HT-29 (cell line): ENCODE measurements around the gene C9orf50. TPM values are rescaled to one million over a fixed set of nuclear protein-coding genes. Genes with fewer than 3 reads are reported as not detected.
"Not testable (repeated sequence)": the region's sequence is repeated elsewhere in the genome, so short reads cannot be mapped to it uniquely, and the experiment has no call there.

Source experiments
- DNase-seq: peaks from one replicate; pipeline ENCODE4 v3.0.0-alpha.2; 2015; ENCODE audit warnings: low spot score
- total RNA-seq: library from RNA; depleted of rRNA; stranded (reverse); fragments of >200 nt; shearing (Covaris generic); gene quantifications from 2 replicates; pipeline ENCODE4 v1.2.3, GENCODE V29; 2014; rRNA removed

The C9orf50 gene, protein sequence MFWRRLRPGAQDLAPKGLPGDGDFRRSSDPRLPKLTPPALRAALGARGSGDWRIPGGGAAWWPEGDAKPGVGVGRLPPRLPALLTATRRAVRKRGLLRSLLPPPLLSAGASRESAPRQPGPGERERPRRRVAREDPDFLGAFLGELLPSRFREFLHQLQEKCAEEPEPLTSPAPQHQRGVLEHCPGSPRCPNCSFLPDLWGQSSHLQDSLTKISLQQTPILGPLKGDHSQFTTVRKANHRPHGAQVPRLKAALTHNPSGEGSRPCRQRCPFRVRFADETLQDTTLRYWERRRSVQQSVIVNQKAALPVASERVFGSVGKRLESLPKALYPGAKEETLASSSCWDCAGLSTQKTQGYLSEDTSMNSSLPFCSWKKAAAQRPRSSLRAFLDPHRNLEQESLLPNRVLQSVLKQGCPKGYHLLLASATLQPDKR
- total RNA-seq = not detected in 2 replicates

GRCh38 chr9:129620669-129621295, at the start of gene C9orf50:
Gene C9orf50 (minus strand): TSS chr9:129621101. CDS start chr9:129620574, 527 bp downstream.
- DNase-seq = no peak

DNA sequence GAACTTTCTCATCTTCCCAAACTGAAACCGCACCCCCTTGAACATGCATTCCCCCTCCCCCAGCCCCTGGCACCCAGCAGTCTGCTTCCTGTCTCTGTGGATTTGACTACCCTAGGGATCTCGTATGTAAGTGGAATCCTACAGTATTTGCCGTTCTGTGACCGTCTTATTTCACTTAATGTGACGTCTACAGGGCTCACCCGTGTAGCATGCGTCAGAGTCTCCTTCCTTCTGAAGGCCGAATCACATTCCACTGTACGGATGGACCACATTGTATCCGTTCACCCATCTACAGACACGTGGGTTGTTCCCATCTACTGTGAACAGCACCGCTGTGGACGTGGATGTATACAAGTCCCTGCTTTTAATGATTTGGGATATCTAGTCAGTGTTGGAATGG, 49.0 kb upstream of the C9orf50 start:
- no peak for DNase-seq

DNA sequence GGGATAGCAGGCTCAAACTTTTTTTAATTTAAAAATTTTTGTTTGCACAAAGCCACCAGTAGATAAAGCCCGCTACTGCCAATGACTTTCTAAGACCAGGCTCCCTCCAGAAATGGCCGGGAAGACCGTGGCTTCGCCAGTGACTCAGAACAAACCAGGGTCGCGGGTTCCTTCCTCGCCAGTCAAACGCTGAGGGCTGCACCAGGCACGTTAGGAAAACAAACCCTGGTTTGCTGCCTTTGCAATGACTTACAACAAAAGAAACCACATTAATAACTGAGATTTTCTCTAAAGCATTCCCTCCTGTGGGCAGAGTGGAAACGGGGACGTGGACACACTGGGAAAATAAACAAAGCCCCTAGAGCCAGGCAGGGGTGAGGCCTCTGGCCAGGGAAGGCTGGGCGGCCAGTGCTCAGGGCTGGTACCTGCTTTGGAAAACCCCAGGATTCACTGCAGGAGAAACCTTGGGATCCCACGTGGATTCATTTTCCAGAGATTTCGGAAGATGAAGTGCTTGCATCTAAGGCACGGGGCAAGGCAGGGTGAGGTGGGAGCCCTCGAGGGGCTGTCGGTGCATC, 48.3 kb upstream of the C9orf50 start:
- DNase-seq = no peak

DNA sequence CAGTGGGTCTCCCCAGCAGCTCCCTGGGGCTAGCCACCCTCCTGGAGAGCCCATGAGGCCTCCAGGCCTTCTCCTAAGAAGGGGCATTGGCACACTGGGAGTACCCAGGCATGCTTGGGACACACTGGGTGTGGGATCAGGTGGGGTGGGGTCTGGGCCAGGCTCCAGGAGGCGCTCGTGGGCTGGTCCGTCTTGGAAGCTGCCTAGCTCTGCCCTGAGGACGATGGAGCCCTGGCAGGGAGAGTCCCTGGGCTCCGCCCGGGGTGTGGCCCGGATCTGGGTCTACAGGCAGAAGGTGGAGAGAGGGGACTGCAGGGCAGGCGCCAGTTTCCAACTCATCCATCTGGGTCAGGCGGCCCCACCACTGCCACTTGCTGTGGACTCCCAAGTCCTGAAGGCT, 46.9 kb upstream of the C9orf50 start:
- DNase-seq = no peak

- no peak for DNase-seq
Observed at GRCh38 chr9:129667378-129667777, 46.5 kb upstream of the C9orf50 start.

GRCh38 chr9:129666575-129666974, 45.7 kb upstream of the C9orf50 start:
- DNase-seq = no peak

DNA sequence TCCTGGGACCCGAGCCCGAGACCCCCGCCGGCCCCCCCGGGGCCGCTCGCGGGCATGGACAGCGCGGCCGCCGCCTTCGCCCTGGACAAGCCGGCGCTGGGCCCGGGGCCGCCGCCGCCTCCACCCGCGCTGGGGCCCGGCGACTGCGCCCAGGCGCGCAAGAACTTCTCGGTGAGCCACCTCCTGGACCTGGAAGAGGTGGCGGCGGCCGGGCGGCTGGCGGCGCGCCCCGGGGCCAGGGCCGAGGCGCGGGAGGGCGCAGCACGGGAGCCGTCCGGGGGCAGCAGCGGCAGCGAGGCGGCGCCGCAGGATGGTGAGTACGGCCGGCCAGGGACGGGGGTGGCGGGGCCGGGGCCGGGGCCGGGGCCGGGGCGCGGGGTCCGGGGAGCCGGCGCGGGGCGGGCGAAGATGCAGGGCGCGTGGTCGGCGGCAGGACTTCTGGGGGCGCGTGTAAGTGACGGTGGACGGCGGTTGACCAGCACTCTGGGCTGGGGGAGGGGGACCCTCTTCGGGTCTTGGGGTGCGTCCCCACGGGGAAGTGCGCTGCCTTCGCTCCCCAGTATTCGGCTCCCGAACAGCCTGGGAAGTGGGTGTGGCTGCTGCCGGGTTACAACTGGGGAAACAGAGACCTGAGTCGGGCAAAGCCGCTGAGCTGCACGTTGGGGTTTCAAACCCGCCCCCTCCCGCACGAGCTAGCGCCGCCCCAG, 45.1 kb upstream of the C9orf50 start:
- DNase-seq = no peak

DNA sequence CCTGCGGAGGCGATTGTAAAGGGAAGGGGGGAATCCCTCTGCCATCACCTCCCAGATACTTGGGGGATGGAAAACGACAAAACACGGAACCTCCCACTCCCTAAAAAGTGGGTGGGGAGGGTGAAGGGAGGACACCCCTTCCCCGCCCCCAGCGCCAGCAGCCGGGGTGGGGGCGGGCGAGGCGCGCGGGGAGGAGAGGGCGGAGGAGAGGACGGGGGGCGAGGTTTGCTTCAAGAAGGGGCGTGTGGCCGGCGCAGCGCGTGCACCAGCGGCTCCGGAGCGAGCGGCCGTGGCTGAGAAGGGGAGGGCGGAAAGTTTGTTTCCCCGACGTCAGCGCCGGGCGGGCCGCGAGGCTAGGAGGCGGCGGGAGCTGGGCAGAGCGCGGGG, 44.5 kb upstream of the C9orf50 start, which contains the start of gene PRRX2:
PRRX2 (plus strand) TSS at position 259 of the 387 bp plus-strand sequence. CDS start 221 bp downstream, outside the sequence.
- DNase-seq = no peak

DNA sequence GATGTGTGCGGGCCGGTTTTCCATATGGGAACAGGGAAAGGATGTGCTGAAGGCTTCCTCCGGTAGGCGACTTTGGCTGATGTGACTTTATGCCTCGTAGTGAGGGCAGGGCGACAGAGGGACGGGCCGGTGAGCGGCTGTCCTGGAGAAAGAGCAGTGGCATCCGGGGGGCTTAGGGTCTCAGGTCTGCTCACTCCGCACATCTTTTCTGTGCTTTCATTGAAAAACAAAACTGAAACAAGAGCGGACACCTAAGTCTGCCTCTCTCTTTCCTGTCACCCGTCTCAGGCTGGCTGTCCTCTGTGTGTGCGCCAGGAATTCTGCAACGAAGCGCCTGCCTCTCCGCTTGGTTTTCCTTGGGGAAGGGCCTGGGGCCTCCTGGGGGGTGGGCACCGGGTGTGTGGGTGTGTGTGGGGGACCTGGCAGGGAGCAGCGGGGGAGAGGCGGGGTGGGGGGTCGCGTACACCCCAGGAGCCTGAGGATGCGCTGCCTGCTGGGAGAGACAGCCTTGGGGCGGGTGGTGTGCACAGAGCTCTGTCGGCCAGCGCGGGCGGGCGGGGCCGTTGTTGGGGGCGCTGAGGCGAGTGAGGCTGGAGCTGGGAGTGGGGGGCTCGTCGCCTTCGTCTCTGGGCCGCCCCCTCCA, 44.0 kb upstream of the C9orf50 start:
- DNase-seq = no peak

- not testable (repeated sequence) for DNase-seq
Observed at GRCh38 chr9:129662239-129662638, 41.3 kb upstream of the C9orf50 start.

DNA sequence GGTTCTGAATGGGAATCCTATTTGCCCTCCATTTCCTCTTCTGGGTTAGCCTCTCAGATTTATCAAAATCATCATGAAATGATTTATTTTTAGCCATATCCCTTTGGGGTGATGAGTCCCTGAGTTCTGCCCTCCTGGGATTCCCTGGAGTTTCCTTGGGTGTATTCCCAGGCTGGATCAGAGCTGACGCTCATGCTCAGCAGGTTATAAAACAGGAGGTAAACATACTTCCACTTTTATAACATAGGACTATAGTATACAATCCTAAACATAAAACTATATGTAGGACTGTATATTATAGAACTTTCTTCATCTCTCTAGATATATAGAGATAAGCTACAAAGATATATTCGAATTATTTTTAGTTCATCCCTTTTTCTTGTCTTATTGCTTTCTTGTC, 40.1 kb upstream of the C9orf50 start:
- no peak for DNase-seq

DNA sequence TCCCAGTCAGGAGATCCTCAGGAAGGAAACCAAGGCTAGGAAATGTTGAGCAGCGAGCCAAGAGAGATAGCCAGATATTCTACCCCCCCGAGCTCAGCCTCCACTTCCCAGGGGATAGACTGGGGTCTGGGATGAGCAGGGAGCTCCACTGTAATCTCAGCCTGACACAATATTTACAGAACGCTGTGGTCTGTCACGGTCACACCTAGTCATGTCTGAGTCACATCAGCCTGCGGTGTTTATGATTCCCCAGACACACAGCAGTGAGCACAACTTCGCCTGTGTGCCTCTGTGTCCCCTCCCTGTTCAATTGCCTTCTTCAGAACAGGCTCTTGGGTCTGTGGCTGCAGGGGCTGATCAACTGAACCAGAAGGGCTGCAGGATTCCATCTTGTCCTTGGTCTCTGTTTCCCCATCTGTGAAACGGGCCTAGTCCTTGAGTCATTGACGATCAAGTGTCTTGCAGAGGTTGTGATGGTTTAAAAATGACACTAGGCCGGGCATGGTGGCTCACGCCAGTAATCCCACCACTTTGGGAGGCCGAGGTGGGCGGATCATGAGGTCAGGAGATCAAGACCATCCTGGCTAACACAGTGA, 36.0 kb upstream of the C9orf50 start:
- no peak for DNase-seq

DNA sequence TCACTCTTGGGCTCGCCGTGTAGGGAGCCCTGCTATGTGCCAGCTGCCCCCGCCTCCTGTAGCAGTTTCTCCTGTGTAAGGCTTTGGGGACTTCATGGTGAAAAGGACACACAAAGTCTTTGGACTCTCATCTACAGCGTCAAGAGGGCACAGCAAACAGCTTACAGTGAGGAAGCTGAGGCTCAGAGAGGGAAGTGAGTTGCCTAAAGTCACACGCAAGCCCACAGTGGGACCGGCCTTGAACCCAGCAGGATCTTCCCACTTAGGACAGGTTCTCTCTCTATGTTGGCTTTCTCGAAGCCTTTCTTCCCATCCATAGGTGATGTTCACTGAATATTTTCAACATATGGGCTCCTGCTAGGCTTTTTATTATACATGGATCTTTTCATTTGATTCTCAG, 34.8 kb upstream of the C9orf50 start:
- DNase-seq = no peak

GRCh38 chr9:129655154-129655553, 34.3 kb upstream of the C9orf50 start:
- no peak for DNase-seq

DNA sequence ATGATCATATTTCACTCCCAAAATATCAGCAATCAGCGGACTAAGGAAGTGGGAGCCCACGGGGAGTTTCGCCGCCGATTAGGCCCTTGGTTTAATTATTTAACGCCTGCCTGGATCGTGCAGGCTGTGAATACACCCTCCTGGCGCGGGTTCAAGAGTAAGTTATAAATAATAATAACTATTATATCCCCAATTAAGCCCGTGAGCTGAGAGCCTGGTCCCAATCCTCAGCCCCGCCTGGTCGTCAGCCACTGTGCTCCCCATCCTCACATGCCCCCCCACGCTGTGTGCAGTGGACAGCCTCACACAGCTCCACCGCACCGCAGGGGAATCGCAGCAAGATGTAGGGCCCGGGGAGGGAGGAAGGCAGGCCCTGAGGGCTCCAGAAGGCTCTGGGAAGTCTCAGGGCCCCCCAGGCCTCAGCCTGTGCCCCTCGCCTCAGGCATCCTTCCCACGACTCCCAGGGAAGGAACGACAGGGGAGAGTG, 33.7 kb upstream of the C9orf50 start:
- DNase-seq = no peak

DNA sequence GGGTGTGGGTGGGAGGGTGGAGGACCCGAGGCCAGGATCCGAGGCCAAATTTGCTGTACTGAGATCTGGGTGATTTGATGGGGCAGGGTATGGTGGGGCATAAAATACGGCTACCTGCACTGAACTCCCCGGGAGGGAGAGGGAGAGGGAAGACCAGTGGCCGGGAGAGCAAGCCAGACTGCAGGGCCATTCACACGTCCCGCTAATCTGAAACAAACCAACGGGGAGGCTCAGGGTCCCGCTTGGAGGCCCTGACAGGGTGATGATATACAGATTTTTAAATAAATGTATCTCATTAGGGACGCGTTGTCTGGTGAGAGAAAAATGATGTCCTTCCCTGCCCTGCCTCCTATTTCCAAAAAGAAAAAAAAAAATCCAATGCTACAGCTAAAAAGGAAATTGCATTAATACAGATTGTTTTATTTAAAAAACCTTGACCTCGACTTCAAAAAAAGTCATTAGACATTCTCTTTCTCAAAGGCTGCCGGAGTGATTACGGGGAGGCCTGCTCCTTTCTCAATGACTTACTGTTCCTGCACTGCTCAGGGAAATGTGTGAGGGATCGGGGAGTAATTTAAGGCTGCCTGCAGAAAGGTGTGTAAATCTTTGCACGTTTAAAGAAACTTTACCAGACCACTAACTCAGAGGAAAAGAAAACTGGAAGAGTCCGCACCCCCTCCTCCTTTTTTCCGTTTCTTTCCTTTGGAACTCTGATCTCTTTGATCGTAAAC, 33.1 kb upstream of the C9orf50 start:
- DNase-seq = no peak

DNA sequence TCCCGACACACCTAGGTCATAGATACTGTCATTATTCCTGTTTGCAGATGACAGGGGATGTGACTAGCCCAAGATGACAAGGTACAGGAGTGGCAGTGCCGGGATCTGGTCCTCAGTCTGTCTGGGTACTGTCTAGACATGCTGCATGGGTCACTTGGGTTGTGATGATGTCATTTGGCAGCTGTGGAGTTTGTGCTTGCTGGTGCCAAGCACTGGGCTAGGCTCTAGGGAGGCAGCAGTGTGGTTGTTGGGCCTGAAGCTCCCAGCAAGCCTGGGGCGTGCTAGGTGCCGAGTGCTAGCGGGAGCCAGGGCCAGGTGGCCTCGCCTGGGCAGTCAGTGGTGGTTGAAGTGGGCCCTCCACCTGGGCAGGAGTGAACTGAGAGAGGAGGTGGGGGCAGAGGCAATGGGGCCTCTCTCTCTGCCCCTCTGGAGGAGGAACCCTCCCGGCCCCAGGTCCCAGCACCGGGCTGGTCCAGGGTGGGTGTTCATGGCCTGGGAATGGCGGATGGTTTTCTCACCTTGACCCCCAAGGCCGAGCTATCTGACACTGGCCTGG, 29.9 kb upstream of the C9orf50 start:
- DNase-seq = no peak

DNA sequence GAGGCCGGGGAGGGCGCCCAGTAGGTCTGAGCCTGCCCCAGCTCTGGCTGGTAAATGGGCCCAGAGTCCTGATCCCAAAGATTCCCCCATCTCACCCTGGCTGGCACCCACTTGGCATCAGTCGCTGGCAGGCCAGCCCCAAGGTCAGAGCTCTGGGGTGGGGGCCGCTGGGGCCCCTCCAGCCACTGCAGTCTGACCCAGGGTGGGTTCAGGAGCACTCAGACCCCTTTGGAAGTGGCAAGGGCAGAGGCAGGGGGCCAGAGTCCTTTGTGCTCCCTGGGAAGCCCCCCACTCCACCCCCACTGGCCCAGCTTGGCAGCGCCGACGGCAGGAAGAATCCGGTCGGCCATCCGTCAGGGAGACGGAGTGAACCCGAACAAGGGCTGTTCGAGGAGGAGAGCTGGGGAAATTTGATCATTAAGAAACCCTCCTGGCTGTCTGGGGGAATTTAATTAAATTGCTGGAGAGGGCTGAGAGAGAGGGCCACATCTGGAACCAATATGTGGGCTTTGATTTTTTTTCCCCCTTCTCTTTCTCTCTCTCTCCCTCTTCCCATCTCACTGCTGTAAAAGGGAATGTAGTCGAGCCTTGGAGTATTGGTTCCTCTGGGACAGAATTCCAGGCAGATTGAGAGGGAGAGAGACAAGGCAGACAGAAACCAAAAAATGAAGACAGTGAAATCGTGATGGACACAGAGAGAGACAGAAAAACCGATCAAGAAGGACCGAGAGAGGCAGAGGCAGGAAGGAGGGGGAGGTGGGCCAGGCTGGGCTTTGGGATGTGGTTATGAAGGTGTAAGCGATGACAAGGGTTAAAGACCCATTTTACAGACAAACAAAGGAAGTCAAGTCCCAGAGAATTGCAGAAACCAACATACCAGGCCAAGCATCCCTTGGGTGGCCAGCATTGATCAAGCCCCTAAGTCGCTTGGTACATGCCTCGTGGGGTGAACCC, 29.1 kb upstream of the C9orf50 start:
- no peak for DNase-seq

- DNase-seq = no peak
Observed at GRCh38 chr9:129648764-129649115, 27.8 kb upstream of the C9orf50 start.
